ENCODE data around the gene CARD6.
A peak's percentile ranks its signal among the peaks of the same experiment; 100 is the strongest.
"Not testable (repeated sequence)": the region's sequence is repeated elsewhere in the genome, so short reads cannot be mapped to it uniquely, and the experiment has no call there.

Gene CARD6, protein sequence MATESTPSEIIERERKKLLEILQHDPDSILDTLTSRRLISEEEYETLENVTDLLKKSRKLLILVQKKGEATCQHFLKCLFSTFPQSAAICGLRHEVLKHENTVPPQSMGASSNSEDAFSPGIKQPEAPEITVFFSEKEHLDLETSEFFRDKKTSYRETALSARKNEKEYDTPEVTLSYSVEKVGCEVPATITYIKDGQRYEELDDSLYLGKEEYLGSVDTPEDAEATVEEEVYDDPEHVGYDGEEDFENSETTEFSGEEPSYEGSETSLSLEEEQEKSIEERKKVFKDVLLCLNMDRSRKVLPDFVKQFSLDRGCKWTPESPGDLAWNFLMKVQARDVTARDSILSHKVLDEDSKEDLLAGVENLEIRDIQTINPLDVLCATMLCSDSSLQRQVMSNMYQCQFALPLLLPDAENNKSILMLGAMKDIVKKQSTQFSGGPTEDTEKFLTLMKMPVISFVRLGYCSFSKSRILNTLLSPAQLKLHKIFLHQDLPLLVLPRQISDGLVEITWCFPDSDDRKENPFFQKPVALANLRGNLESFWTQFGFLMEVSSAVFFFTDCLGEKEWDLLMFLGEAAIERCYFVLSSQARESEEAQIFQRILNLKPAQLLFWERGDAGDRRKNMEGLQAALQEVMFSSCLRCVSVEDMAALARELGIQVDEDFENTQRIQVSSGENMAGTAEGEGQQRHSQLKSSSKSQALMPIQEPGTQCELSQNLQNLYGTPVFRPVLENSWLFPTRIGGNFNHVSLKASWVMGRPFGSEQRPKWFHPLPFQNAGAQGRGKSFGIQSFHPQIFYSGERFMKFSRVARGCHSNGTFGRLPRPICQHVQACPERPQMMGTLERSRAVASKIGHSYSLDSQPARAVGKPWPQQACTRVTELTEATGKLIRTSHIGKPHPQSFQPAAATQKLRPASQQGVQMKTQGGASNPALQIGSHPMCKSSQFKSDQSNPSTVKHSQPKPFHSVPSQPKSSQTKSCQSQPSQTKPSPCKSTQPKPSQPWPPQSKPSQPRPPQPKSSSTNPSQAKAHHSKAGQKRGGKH

DNA sequence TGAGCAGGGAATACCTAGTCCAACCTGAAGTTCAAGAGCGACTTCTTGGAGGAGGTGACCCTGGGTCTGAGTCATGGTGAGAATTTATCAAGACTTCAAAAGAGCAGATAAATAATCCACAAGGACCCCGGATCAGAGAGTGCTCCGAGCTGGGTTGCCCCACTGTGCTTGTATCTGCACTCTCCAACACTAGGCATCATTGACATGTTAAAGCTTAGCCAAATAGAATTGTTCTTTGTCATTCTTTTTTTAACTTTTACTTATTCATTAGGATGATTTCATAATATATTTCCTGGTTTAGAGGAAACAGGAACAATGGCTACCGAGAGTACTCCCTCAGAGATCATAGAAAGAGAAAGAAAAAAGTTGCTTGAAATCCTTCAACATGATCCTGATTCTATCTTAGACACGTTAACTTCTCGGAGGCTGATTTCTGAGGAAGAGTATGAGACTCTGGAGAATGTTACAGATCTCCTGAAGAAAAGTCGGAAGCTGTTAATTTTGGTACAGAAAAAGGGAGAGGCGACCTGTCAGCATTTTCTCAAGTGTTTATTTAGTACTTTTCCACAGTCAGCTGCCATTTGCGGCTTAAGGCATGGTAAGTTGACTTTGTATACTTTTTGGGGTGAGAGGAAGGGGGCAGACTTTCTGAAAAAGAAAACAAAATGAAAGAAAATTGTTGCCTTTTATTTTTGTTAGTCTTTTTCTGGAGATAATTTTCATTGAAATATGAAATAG, at the start of gene CARD6:
Gene CARD6, plus strand, starts transcription at position 300 of the 738 bp plus-strand sequence. Its CDS starts 16 bp downstream, at position 316.
- no peak for DNase-seq

DNA sequence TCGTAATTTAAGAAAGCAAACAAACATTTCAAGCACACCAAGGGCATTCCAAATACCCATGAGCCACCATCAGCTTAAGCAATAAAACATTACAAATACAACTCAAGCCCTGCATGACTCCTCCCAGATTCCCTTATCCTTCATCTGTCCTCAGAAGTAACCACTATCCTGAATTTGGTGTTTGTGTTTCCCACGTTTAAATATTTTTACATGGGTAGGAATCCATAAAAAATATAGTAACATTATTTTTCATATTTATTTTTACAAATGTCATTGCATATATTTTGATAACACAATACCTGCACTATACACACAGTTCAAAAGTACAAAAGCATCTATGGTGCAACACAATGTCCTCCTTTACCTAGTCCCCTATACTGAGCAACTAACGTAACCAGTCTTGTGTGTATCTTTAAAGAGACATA, 49.4 kb upstream of the CARD6 start:
- DNase-seq, result no peak

DNA sequence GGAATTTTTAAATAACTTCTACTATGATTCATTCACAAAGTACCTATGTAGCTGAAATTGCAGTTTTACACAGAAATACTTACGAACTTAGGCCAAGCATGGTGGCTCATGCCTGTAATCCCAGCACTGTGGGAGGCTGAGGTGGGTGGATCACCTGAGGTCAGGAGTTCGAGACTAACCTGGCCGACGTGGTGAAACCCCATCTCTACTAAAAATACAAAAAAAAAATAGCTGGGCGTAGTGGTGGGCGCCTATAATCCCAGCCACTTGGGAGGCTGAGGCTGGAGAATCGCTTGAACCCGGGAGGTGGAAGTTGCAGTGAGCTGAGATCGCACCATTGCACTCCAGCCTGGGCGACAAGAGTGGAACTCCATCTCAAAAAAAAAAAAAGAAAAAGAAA, 48.5 kb upstream of the CARD6 start:
- DNase-seq, result not testable (repeated sequence)

DNA sequence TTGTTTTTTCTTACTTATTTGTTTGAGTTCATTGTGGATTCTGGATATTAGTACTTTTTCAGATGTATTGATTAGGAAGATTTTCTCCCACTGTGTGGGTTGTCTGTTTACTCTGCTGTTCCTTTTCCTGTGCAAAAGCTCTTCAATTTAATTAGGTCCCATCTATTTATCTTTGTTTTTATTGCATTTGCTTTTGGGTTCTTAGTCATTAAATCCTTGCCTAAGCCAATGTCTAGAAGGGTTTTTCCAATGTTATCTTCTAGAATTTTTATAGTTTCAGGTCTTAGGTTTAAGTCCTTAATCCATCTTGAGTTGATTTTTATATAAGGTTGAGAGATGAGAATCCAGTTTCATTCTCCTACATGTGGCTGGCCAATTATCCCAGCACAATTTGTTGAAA, 46.8 kb upstream of the CARD6 start:
- not testable (repeated sequence) for DNase-seq

DNA sequence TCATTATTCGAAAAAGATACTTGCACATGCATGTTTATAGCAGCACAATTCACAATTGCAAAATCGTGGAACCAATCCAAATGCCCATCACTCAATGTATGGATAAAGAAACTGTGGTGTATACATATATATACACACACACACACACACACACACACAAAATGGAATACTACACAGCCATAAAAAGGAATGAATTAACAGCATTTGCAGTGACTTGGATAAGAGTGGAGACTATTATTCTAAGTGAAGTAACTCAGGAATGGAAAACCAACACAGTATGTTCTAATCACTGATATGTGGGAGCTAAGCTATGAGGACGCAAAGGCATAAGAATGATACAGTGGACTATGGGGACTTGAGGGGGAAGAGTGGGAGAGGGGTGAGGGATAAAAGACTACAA, 46.3 kb upstream of the CARD6 start:
- not testable (repeated sequence) for DNase-seq

DNA sequence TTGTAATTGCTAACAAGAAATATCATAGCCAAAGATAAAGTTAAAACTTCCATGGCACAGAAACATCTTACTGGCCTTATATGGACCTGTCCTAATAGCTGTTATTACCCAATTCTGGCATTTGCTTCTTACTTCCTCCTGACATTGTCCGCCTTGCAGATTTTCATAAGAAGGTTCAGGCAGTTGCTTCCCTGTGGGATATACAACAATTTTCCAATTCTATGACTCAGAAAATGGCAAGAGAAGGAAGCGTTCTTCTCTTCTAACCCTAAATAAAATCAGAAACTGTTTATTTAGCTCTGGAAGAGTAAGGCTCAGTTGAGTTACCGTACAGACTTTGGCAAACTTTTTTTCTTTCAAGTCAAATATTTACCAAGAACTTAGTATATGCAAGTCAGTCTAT, 44.7 kb upstream of the CARD6 start:
- DNase-seq, result no peak

DNA sequence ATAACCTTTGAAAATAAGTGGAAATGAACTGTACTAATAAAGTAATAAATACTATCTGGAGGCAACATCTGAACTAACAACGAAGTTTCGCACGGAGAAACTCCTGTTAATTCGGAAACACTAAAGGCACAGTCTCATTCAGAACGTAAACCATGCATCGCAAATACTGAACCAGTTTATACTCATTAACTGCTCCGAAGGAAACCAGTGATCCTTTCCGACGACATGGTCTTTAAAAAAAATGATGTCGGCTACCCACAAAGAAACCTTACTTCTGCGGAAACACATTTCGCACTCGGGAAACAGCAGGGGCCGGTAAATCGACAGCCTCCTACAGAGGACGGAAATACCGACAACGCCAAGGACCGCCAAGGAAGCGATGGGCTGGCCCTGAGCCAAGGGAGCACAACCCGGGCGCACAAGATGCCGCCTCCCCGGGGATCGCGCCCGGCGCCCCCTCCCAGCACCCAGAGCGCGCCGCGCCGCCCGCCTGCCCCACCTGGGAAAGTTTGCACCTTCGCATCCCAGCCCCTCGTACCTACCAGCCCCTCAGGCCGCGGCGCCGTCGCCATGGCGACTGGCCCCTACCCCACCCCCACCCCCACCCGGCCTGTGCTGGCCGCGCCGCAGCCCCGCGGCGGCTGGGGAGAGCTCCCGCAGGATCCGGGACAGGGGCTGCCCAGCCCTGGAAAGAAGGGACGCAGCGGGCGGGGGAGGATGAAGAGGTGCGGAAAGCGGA, 43.7 kb upstream of the CARD6 start:
- DNase-seq, result peak; percentile 46

DNA sequence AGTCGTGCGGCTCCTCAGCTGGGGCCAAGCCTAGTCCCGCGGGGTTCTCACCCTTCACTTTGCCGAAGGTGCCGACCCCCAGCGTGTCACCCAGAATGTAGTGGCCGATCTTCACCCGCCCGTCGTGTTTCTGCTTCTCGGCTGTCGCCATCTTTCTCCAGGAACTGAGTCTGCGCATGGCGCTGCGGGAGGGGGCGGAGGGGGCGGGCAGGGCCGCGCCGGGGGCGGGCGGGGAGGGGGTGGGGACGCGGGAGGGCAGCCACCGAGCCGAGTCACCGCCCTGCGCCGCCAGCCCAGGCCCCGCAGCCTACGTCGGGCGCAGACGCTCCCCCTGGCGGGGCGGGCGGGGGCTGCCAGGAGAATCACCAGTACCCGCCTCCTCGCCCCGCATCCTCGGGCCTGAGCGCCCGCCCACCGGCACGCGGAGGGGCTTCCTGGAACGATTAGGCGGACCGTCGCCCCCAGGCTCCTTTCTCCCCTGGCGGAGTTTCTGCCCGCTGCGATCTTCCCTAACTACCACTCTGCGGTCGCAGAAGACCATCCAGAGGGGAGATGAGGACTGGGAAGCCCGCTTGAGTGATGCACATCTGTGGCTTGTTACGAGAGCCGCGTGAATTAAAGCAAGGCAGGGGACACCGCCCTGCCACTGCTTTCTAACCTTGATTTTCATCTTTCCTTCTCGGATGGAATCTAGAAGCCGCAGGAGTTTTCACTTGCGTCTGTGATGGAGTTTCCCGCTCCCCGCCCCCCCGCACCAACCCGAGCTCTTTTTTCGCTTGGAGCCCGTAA, 43.0 kb upstream of the CARD6 start, which contains the start of gene PRKAA1:
Gene PRKAA1, minus strand, starts transcription at position 363 of the 789 bp plus-strand sequence. Its CDS starts 185 bp downstream, at position 178.
- DNase-seq, result peak; percentile 74

DNA sequence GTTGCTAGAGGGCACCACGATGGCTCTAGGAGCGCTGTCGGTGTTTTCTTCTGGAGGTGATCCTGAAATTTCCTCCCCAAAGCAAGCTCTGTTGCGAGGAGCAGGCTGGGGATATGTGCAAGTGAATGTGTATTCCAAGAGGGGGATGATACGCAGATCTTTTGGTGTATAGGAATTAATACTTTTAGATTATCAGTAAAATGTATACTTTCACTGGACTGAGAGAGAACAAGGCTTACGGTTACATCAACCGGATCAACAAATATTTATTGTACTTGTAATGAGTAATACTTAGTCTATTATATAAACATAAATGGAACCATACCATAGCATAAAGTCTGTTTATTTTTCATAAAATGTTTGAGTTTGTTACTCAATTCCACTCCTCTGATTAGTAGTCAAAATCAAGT, 42.4 kb upstream of the CARD6 start:
- DNase-seq, result no peak

DNA sequence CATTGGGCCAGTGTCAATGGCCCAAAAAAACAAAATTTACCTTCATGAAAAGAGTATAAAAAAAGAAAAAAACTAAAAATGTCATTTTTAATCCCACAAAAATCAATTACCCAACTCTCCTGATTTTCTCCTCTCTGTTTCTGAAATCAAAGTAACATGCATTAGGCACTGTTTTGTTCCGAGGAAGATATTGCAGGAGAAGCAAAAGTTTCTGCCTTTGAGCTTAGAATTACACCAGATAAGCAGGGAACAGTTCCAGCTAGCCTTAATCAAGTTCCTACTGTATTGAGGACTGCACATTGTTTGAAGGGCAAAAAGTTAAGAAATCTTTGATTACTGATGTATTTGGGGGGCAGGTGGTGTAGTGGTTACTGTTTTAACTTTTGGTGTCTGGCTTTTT, 41.9 kb upstream of the CARD6 start:
- no peak for DNase-seq

DNA sequence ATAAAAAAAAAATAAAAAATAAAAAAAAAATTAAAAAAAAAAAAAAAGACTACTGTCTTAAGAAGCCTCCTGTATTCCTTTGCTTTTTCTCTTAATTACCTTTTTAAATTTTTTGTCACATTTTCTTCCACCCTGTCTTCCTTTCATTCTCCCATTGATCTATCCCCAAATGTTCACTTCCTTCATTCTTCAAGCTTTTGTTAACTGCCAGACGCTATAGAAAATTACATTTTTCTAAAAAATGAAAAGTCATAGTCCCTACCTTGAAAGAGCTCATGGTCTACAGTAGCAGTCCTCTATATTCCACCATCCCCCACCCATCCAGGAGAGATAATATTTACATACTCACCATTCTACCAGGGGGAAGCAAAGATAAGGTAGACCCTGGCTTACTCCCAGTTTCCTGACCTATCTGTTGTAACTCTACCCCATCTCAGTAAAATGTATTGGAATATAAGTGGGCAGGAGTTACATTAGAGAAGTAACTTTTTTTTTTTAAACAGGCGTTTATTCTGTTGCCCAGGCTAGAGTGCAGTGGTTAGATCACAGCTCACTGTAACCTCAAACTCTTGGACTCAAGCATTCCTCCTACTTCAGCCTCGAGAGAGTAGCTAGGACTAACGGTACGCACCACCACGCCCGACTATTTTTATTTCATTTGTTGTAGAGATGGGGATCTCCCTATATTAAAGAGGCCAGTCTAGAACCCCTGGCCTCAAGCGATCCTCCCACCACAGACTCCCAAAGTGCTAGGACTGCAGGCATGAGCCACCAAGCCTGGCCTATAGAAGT, 39.2 kb upstream of the CARD6 start:
- DNase-seq, result no peak

DNA sequence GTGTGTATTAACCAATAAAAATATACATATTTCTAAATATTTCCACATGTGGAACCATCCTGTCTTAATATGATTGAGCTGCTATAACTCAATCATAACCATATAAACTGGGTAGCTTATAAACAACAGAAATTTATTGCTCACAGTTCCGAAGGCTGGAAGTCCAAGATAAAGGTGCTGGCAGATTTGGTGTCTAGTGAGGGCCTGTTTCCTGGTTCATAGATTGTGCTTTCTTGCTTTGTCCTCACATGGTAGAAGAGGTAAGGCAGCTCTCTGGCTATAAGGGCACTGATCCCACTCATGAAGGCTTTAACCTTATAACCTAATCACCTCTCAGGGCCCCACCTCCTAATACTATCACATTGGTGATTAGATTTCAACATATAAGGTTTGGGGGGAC, 29.0 kb upstream of the CARD6 start:
- DNase-seq, result no peak

DNA sequence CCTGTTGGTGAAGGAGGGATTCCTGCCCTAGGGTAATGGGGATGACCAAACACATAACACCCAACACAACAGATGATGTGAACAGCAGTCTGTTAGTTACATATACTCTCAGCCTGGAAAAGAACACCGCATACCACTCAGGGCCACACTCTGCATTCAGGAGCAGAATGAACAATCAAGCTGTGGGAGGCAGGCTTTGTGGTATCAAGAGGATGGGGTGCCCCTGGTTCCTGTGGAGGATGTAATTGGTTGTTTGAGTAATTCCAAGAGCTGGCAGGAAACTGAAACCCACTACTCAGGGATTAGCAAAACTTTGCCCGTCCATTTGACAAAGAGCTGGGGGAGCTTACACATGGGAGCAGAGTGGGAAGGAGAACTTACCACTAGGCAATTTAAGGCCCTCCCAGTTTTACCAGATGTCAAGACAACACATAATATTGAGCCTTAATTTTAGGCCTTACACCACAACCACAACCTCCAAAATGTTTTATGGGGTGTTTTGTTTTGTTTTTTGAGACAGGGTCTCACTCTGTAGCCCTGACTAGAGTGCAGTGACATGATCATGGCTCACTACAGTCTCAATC, 27.4 kb upstream of the CARD6 start:
- no peak for DNase-seq

DNA sequence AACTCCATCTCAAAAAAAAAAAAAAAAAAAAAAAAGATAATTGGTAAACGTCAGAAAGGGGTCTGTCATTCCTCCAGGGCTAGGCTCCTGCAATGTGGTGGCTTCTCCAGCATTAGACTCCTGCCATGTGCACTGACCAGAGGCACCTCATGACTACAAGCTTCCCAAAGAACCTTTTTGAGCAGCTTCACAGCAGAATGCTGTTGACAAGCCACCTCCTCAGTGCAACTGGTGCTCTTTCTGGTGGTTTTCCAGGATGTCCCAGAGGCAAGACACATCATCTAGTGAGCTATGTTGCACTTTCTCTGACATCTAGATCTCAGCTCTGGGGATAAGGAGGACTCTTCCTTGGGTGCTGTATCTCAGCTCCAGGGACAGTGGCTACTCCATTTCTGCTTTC, 17.7 kb upstream of the CARD6 start:
- DNase-seq, result no peak

DNA sequence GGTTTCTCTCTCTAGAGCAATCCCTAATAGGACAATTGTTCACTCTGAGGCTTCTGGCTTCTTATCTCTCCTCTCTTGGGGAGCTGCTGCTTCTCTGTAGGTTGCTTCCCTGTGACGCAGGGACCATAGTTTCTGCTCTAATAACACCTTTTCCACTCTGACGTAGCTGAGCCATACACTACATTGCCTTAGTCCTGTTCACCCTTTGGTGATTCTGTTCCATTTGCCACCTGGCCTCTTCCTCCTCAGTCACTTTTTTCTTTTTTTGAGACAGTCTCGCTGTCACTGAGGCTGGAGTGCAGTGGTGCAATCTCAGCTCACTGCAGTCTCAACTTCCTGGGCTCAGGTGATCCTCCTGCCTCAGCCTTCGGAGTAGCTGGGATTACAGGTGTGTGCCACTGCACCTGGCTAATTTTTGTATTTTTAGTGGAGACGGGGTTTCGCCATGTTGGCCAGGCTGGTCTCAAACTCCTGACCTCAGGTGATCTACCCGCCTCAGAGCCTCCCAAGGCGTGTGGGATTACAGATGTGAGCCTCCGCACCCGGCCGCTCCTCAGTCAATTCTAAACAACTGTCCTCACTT, 15.6 kb upstream of the CARD6 start:
- peak; percentile 44 for DNase-seq

DNA sequence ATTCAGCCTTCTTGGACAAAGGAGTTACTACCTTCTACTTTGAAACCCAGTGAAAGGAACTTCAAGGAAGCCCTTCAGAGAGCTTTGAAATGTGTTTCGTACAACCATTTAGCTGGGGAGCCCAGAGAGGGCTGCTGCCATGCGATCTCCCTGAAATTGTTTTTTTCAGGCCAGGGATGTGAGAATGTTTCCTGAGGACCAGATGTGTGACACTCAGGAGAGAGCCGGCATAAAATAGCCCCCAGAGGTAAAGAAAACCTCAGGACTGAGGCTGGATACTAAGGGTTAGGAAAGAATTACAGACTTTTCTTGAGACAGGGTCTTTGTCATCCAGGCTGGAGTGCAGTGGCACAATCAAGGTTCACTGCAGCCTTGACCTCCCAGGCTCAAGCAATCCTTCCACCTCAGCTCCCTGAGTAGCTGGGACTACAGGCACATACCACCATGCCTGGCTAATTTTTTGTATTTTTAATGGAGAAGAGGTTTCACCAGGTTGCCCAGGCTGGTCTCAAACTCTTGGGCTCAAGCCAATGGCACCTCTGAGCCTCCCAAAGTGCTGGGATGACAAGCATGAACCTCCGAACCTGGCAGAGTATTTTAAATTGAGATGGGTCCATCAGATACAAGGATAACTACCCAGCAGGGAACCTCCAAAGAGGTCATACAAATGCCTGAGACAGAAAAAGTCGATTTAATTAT, 14.5 kb upstream of the CARD6 start:
- DNase-seq, result no peak

DNA sequence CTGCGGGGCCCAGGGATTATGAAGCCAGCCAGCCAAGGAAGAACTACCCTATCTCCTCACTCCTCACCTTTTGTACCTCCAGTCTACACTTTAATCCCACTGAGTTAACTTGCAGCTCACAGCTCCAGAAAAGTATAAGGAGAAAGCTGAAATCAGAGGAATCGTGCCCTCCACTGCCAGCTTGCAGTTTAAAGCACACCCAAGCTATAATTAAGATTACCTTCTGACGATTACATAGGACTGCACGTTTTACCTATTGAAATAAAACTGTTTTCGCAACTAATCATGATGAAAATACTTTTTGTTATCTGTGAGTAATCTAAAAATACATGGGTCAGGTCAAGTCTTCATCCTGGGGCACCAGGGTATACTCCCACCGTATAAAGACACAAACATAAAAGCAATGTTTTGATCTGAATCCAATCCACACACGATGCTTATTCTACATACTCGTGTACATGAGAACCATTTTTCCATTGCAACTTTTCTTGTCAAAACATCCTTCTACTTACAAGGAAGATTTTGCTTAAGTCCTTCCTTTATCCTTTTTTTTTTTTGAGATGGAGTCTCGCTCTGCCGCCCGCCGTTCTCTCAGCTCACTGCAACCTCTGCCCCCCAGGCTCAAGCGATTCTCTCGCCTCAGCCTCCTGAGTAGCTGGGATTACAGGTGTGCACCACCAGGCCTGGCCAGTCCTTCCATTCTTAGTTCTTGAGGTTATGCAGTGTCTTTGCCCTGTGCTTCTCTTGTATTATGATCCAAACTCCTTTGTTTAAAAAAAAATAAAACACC, 13.8 kb upstream of the CARD6 start:
- no peak for DNase-seq

DNA sequence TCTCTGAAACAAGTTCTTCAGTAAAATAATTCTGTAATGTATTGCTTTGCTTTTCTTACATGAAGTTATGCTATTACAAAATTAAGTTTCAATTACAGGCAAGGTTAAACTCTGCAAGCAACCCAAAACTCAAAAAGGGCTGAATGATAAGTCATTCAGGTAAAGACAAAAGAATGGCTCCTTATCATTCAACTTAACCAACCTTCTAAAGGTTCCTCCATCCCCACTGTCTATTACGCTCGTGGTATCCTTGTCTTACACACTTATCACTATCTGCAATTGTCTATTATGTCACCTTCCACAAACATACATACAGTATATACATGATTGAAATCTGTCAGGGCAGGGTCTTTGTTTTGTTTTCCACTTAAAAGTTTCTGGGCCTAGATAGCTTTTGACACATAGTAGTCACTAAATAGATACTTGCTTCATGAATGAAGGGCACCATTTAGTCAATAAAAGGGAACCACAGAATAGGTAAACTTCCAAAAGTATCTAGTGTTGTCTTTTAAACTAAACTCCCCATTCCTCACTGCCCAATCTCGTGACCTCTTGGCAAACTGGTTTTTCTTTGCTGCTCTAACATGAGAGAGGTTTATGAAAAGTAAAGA, 13.0 kb upstream of the CARD6 start:
- DNase-seq, result peak; percentile 13

Data from DMS 273 treated with DMSO at 0.1 percent for 48 hours (cell line).